ENCODE data around the gene ZDHHC14.

The ZDHHC14 gene

DNA sequence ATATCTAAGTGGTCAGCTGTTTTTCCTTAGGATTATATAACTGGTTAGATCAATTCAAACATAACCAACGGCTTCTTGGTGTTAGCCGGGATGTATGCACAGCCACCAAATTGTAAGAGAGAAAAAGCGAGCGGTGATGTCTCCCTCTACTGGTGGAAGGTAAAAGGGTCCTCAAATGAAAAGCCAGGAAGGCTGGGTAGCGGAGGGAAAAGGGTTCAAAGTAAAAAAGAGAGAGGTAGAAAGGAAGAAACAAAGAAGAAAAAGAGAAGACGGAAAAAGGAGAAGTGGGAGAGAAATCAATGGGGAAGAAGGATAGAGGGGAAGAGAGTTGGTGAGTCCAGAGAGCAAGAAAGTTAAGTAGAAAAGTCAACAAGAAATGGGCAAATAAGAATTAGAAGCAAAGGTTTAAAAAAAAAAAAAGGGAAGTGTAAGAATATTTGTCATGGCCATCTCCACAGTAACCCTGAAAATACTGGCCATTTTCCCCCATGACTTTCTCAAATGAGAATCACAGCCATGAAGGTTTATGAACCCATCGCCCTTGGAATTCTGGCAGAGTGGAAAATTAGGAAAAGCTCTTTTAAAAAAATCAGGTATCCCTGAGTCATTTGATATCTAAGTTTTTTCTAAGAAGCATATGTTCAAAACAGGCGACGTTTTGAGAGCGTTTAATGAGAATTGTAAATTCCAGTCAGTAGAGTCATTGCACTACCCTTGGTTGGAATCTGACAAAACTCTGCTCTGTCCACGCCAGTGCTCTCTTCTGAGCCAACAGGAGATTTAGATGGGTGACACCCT lies 286.4 kb downstream of the ZDHHC14 start:
- CTCF ChIA-PET = interaction anchor here (0.5 to 9.5 kb wide), 49 partner anchors 9 to 405 kb away, joined by 3 to 120 read pairs (median 4); partner anchors contain the start of gene TMEM242
- TF ChIP-seq CTCF (IDR thresholded peaks at IDR 0.05; ENCODE audit: insufficient read depth, low read length, missing control alignments) = peak; percentile 69
- DNase-seq (ENCODE audit: low read depth, low spot score) = peak; percentile 56
- H3K4me3 ChIP-seq (ENCODE audit: low read depth, low read length) = no peak overlapping the region
- POLR2A ChIA-PET = interaction anchor here (1.0 to 2.7 kb wide), 3 partner anchors 206 to 344 kb away, joined by 3 to 10 read pairs (median 4); partner anchors contain the start of gene TMEM242

- no peak for DNase-seq (ENCODE audit: low read depth, low spot score)
- no peak overlapping the region for H3K4me3 ChIP-seq (ENCODE audit: low read depth, low read length)
- CTCF ChIA-PET = interaction anchor here (0.5 to 9.5 kb wide), 28 partner anchors 7 to 351 kb away, joined by 3 to 120 read pairs (median 4); partner anchors contain the start of gene TMEM242
- POLR2A ChIA-PET = interaction anchor here (1.0 to 2.7 kb wide), 2 partner anchors 205 to 345 kb away, joined by 3 to 10 read pairs; partner anchors contain the start of gene TMEM242
- no peak for TF ChIP-seq CTCF (IDR thresholded peaks at IDR 0.05; ENCODE audit: insufficient read depth, low read length, missing control alignments)
These were observed 287.0 kb downstream of the ZDHHC14 start for GRCh38 chr6:157668009-157668401.

DNA sequence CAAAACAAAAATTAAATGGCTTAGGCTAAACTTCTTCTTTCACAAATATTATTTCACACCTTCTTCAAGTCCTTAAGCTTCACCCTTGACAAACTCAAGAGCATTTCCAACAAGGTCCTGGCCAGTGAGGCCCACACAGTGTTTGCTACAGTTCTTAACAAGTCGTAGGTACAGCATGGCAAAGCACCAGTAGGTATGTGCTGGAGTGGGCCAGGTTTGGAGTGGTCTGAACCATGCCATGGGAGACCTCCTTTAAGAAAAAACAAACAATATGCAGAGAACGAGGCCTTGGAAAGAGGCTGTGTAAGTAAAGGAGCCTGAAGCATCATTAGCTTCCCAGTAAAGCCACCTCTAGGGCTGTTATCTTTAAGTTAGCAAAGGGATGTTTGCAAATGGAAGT lies 287.7 kb downstream of the ZDHHC14 start:
- no peak for DNase-seq (ENCODE audit: low read depth, low spot score)
- TF ChIP-seq CTCF (IDR thresholded peaks at IDR 0.05; ENCODE audit: insufficient read depth, low read length, missing control alignments) = no peak
- no peak overlapping the region for H3K4me3 ChIP-seq (ENCODE audit: low read depth, low read length)
- POLR2A ChIA-PET = interaction anchor here (0.6 to 2.7 kb wide), 2 partner anchors 12 to 345 kb away, joined by 4 to 10 read pairs; partner anchors contain the start of gene TMEM242
- CTCF ChIA-PET = interaction anchor here (0.9 to 9.5 kb wide), 17 partner anchors 8 to 352 kb away, joined by 3 to 120 read pairs (median 5); partner anchors contain the start of gene TMEM242

DNA sequence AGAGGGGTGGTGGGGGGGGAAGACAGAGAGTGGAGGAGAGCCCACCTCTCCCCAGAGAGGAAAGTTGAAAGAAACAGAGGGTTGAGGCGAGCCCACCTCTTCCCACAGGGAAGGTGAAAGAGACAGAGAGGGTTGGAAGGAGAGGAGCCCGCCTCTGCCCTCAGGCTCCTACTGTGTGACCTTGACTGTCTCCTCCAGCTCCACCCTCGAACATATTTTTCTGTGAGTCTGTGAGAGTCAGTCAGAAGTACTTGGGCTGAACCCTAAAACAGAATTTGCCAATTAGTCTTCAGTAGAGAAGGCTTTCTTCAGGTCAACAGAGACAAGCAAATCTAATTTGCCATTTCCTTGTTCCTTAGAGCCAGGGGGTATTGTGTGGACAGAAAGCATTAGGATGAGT lies 288.3 kb downstream of the ZDHHC14 start:
- ChIA-PET CTCF (interaction anchor here (0.7 to 9.5 kb wide), 18 partner anchors 9 to 462 kb away, joined by 3 to 120 read pairs (median 5); partner anchors contain the start of gene TMEM242), POLR2A (interaction anchor here (1.3 to 2.7 kb wide), 2 partner anchors 11 to 346 kb away, joined by 3 to 10 read pairs; partner anchors contain the start of gene TMEM242)
- no peak for DNase-seq (ENCODE audit: low read depth, low spot score)
- H3K4me3 ChIP-seq (ENCODE audit: low read depth, low read length) = no peak overlapping the region
- no peak for TF ChIP-seq CTCF (IDR thresholded peaks at IDR 0.05; ENCODE audit: insufficient read depth, low read length, missing control alignments)

GRCh38 chr6:157669747-157670216 lies 288.8 kb downstream of the ZDHHC14 start:
- CTCF ChIA-PET = interaction anchor here (0.7 to 9.5 kb wide), 19 partner anchors 9 to 462 kb away, joined by 3 to 120 read pairs (median 4); partner anchors contain the start of gene TMEM242
- H3K4me3 ChIP-seq (ENCODE audit: low read depth, low read length) = no peak overlapping the region
- peak; percentile 40 for TF ChIP-seq CTCF (IDR thresholded peaks at IDR 0.05; ENCODE audit: insufficient read depth, low read length, missing control alignments)
- peak; percentile 38 for DNase-seq (ENCODE audit: low read depth, low spot score)
- POLR2A ChIA-PET = interaction anchor here (1.3 to 2.7 kb wide), 2 partner anchors 10 to 346 kb away, joined by 3 to 10 read pairs; partner anchors contain the start of gene TMEM242

Data from AG04449 (cell line).